ENCODE measurements around the gene ATG10.
"Not testable (repeated sequence)": the region's sequence is repeated elsewhere in the genome, so short reads cannot be mapped to it uniquely, and the experiment has no call there.

ATG10 gene

DNA sequence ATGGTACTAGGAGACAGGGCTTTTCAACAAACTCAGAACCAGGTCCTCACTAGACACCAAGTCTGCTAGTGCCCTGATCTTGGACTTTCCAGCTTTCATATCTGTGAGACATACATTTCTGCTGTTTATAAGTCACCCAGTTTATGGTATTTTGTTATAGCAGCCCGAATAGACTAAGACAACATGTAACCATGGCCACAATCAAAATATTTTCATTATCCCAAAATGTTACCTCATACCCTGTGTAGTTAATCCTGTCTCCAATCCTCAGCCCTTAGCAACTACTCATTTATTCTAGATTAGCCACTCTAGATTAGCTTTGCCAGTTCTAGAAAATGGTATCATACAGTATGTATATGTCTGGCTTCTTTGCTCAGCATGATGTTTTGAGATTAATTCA is 6.3 kb upstream of the ATG10 start:
- TF ChIP-seq, protein P1, sequence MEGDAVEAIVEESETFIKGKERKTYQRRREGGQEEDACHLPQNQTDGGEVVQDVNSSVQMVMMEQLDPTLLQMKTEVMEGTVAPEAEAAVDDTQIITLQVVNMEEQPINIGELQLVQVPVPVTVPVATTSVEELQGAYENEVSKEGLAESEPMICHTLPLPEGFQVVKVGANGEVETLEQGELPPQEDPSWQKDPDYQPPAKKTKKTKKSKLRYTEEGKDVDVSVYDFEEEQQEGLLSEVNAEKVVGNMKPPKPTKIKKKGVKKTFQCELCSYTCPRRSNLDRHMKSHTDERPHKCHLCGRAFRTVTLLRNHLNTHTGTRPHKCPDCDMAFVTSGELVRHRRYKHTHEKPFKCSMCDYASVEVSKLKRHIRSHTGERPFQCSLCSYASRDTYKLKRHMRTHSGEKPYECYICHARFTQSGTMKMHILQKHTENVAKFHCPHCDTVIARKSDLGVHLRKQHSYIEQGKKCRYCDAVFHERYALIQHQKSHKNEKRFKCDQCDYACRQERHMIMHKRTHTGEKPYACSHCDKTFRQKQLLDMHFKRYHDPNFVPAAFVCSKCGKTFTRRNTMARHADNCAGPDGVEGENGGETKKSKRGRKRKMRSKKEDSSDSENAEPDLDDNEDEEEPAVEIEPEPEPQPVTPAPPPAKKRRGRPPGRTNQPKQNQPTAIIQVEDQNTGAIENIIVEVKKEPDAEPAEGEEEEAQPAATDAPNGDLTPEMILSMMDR (IDR thresholded peaks at IDR 0.05): no peak
- H3K27ac ChIP-seq: no peak overlapping the region
- no peak for DNase-seq (ENCODE audit: low spot score)
- H3K4me3 ChIP-seq: no peak overlapping the region

DNA sequence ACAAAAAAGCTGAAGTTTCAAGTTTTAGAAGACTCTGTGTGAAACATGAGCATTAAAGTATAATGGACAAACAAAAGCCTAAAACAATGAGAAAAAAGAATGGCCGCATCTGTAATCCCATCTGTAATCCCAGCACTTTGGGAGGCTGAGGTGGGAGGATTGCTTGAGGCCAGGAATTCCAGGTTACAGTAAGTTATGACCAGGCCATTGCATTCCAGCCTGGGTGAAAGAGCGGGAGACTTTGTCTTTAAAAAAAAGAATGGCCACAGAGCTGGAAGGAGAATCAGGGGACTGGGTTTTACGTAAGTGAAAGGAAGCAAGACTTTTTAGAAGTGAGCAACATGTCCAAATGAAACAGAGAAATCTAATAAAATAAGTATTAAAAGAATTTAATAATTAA is 2.6 kb upstream of the ATG10 start:
- TF ChIP-seq, protein P1 (IDR thresholded peaks at IDR 0.05): no peak
- Histone ChIP-seq H3K27ac (no peak overlapping the region), H3K4me3 (no peak overlapping the region)
- DNase-seq (ENCODE audit: low spot score): no peak

DNA sequence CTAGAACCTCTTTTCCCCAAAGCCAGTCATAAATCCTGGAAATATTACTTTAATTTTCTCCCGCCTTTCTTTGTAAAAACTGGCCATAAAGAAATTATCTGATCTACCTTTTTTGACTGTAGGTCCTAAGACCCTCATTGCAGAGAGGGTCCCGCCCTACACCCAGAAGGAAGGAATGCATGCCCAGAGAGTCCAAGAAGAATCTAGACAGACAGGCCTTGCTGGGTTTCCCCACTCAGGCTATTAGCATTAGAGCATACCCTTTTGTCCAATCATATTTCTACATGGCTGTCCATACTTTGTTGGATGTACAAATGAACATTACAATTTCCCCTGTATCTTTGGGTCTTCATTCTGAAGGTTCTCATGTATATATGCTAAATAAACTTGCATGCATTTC is 1.9 kb upstream of the ATG10 start:
- no peak for DNase-seq (ENCODE audit: low spot score)
- no peak overlapping the region for H3K27ac ChIP-seq
- no peak overlapping the region for H3K4me3 ChIP-seq
- TF ChIP-seq, protein P1 (IDR thresholded peaks at IDR 0.05): no peak

DNA sequence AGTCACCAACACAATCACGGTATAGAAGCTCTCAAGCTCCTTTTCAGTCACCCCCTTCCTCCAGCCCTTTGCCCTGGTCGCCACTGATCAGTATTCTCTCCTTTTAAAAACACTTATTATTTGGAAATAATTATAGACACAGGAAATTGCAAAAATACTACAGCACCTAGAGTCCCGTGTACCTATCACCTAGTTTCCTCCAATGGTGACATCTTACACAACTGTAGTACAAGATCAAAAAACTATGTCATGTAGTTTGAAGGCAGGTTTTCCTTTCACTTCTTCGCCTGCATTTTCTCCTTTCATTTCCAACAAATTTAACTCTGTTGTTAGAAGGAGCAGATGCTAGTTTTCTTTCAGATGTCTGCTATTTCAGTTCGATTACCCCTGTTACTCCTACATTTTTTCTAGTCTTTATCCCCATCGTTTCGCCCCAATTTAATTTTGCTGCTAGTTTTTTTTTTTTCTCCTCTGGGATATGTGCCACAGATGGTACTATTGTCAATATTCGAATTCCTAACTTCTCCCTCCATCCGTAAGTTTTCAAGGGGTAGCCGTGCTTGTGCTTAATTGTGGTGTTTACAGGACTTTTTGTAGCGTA is 612 bp upstream of the ATG10 start:
- TF ChIP-seq, protein P1 (IDR thresholded peaks at IDR 0.05): no peak
- DNase-seq (ENCODE audit: low spot score): no peak
- peak overlapping the region; percentile 94 for H3K4me3 ChIP-seq
- H3K27ac ChIP-seq: peak overlapping the region; percentile 94 to 99

DNA sequence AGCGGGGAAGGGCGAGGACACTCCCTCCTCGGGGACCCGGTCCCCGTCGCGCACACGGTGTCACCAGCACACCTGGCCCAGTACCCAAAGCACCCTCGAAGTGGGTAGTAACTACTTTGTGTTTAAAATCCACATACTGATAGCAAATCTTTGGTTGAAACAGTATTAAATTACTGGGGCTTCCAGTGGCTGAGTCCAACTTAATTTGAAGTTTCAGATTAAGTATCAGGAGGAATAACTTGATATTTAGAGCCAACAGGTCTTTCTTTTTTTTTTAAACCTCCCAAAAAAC is 615 bp downstream of the ATG10 start:
- no peak for DNase-seq (ENCODE audit: low spot score)
- H3K4me3 ChIP-seq: peak overlapping the region; percentile 94
- peak overlapping the region; percentile 94 to 99 for H3K27ac ChIP-seq
- TF ChIP-seq, protein P1 (IDR thresholded peaks at IDR 0.05): no peak

DNA sequence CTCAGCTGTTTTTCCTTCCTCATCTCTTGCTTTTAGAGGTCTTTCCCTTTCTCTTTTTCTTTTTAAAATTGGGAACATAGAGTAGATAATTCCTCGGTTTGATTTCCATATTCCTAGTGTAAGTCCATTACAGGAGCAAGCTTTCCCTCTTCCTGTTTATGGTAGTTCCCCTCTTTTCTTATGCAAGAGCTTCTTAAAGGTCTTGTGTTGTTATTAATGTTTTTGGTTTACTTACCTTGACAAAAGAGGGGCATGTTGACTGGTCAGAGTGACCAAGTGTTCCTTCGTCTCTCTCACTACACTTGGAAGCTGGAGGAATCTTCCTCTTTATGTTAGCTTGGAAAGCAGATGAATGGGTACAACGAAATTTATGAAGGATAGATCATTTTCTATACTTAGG is 8.3 kb downstream of the ATG10 start:
- TF ChIP-seq, protein P1 (IDR thresholded peaks at IDR 0.05): no peak

DNA sequence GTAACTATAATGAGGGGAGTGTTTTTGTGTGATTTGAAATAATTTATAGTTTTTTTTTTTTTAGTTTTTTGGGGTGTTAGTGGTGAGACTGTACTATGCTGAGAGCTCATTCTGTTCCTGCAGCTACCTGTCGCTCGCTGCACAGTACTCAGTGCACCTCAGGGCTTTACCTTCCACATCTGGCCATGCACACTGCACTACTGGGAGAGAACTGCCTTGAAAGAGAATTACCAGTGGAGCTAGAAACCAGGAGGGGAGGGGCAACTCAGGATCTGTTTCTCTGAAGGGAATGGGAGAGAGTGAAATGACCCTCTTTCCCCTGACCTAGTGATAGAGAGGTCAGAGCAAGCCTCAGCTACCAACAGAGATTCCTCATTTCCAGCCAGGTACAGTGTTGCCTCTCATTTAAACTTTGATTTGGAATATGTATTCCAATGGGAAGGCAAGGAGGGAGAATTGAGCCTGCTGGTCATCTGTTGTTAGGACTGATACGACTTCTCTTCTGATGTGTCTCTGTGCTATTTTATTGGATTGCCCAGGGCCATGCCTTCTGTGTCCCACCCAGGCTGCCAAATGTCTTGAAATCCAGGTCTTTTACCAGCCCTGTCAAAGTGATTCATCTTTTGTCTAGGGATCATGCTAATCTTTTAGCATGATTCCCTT is 8.9 kb downstream of the ATG10 start:
- Histone ChIP-seq H3K4me3 (no peak overlapping the region), H3K27ac (no peak overlapping the region)
- no peak for DNase-seq (ENCODE audit: low spot score)
- TF ChIP-seq, protein P1 (IDR thresholded peaks at IDR 0.05): no peak

More for the DNA sequence above, 8.3 kb downstream of the ATG10 start:
- no peak for DNase-seq (ENCODE audit: low spot score)
- Histone ChIP-seq H3K27ac (no peak overlapping the region), H3K4me3 (no peak overlapping the region)

DNA sequence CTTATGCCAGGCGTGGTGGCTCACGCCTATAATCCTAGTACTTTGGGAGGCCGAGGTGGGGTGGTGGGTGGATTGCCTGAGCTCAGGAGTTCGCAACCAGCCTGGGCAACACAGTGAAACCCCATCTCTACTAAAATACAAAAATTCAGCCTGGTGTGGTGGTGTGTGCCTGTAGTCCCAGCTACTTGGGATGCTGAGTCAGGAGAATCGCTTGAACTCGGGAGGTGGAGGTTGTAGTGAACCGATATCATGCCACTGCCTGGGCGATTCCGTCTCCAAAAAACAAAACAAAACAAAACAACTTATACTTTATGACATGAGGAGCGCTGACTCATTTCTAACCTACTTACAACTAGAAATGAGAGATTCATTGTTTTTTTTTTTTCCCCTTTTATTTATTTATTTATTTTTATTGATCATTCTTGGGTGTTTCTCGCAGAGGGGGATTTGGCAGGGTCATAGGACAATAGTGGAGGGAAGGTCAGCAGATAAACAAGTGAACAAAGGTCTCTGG is 10.4 kb downstream of the ATG10 start:
- H3K27ac ChIP-seq; H3K4me3 ChIP-seq; DNase-seq (ENCODE audit: low spot score): not testable (repeated sequence)

DNA sequence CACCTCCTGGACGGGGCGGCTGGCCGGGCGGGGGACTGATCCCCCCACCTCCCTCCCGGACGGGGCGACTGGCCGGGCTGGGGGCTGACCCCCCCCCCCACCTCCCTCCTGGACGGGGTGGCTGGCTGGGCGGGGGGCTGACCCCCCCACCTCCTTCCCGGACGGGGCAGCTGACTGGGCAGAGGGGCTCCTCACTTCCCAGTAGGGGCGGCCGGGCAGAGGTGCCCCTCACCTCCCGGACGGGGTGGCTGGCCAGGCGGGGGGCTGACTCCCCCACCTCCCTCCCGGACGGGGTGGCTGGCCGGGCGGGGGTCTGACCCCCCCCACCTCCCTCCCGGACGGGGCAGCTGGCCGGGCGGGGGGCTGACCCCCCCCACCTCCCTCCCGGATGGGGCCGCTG is 11.3 kb downstream of the ATG10 start:
- H3K27ac ChIP-seq; DNase-seq (ENCODE audit: low spot score); H3K4me3 ChIP-seq: not testable (repeated sequence)

DNA sequence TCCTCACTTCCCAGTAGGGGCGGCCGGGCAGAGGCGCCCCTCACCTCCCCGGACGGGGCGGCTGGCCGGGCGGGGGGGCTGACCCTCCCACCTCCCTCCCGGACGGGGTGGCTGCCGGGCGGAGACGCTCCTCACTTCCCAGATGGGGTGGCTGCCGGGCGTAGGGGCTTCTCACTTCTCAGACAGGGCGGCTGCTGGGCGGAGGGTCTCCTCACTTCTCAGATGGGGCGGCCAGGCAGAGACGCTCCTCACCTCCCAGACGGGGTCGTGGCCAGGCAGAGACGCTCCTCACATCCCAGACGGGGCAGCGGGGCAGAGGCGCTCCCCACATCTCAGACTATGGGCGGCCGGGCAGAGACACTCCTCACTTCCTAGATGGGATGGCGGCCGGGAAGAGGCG is 11.7 kb downstream of the ATG10 start:
- not testable (repeated sequence) for DNase-seq (ENCODE audit: low spot score); H3K4me3 ChIP-seq; H3K27ac ChIP-seq

Data from coronary artery (tissue), 2 donors.